ENCODE data around the gene RPS6KA1. TPM values are rescaled to one million over a fixed set of nuclear protein-coding genes. Genes with fewer than 3 reads are reported as not detected.
"Not testable (repeated sequence)": the region's sequence is repeated elsewhere in the genome, so short reads cannot be mapped to it uniquely, and the experiment has no call there.

The RPS6KA1 gene
- total RNA-seq, 4 donors from 2014 or later: 69.3 to 311 (median 292) TPM

- Histone ChIP-seq H3K4me1 (no peaks in the 10 kb centered on the region), H3K4me3 (no peak overlapping the region), H3K36me3 (no peaks in the 10 kb centered on the region), H3K9me3 (no peaks in the 10 kb centered on the region), H3K27me3 (no peaks in the 10 kb centered on the region), H3K27ac (no peak overlapping the region)
- no peak for DNase-seq
- TF ChIP-seq POLR2A (IDR thresholded peaks at IDR 0.05) (no peak), CTCF (IDR thresholded peaks at IDR 0.05) (no peak)
These were observed 69.3 kb downstream of the RPS6KA1 start for GRCh38 chr1:26598890-26599289.

- Histone ChIP-seq H3K4me3 (no peak overlapping the region), H3K4me1 (no peaks in the 10 kb centered on the region), H3K36me3 (no peaks in the 10 kb centered on the region), H3K9me3 (no peaks in the 10 kb centered on the region), H3K27me3 (no peaks in the 10 kb centered on the region), H3K27ac (no peak overlapping the region)
- DNase-seq: peak in 2 of 3 donors; percentile 35 to 60
- TF ChIP-seq CTCF (IDR thresholded peaks at IDR 0.05) (peak; percentile 77 to 99 (median 98)), POLR2A (IDR thresholded peaks at IDR 0.05) (no peak)
These were observed 72.9 kb downstream of the RPS6KA1 start for GRCh38 chr1:26602378-26602959.

GRCh38 chr1:26603856-26604255, 74.3 kb downstream of the RPS6KA1 start:
- no peaks in the 10 kb centered on the region for H3K36me3 ChIP-seq
- no peak for DNase-seq
- no peak overlapping the region for H3K27ac ChIP-seq
- no peaks in the 10 kb centered on the region for H3K4me1 ChIP-seq
- no peaks in the 10 kb centered on the region for H3K27me3 ChIP-seq
- no peaks in the 10 kb centered on the region for H3K9me3 ChIP-seq
- no peak for TF ChIP-seq CTCF (IDR thresholded peaks at IDR 0.05)
- no peak for TF ChIP-seq POLR2A (IDR thresholded peaks at IDR 0.05)
- no peak overlapping the region for H3K4me3 ChIP-seq

GRCh38 chr1:26607186-26607585, 77.6 kb downstream of the RPS6KA1 start:
- TF ChIP-seq CTCF (IDR thresholded peaks at IDR 0.05) (no peak), POLR2A (IDR thresholded peaks at IDR 0.05) (no peak)
- Histone ChIP-seq H3K27me3 (no peaks in the 10 kb centered on the region), H3K4me3 (no peak overlapping the region), H3K4me1 (no peaks in the 10 kb centered on the region), H3K27ac (no peak overlapping the region), H3K36me3 (no peaks in the 10 kb centered on the region), H3K9me3 (no peaks in the 10 kb centered on the region)
- DNase-seq: no peak

- H3K27ac ChIP-seq: no peak overlapping the region
- DNase-seq: no peak
- no peaks in the 10 kb centered on the region for H3K36me3 ChIP-seq
- H3K4me1 ChIP-seq: no peaks in the 10 kb centered on the region
- no peak overlapping the region for H3K4me3 ChIP-seq
- no peaks in the 10 kb centered on the region for H3K27me3 ChIP-seq
- TF ChIP-seq CTCF (IDR thresholded peaks at IDR 0.05) (no peak), POLR2A (IDR thresholded peaks at IDR 0.05) (no peak)
- H3K9me3 ChIP-seq: no peaks in the 10 kb centered on the region
These were observed 79.3 kb downstream of the RPS6KA1 start for GRCh38 chr1:26608895-26609294.

- Histone ChIP-seq H3K4me1 (no peaks in the 10 kb centered on the region), H3K27me3 (no peaks in the 10 kb centered on the region), H3K4me3 (no peak overlapping the region), H3K27ac (no peak overlapping the region), H3K36me3 (no peaks in the 10 kb centered on the region), H3K9me3 (no peaks in the 10 kb centered on the region)
- no peak for DNase-seq
- TF ChIP-seq CTCF (IDR thresholded peaks at IDR 0.05): no peak
- no peak for TF ChIP-seq POLR2A (IDR thresholded peaks at IDR 0.05)
These were observed 81.2 kb downstream of the RPS6KA1 start for GRCh38 chr1:26610781-26611180.

- H3K9me3 ChIP-seq, H3K36me3 ChIP-seq, H3K4me3 ChIP-seq, DNase-seq, H3K27ac ChIP-seq, H3K27me3 ChIP-seq, H3K4me1 ChIP-seq: not testable (repeated sequence)
These were observed 83.1 kb downstream of the RPS6KA1 start for GRCh38 chr1:26612627-26613026.

All from Peyer's patch (tissue), 4 donors.